HCT116 (cell line): ENCODE results near the gene MIDN. TPM values are rescaled to one million over a fixed set of nuclear protein-coding genes. Genes with fewer than 3 reads are reported as not detected.

Experiments
- ATAC-seq: fragments of 200-7000 bp; cut with Tn5 transposase; 2 replicates; pipeline ENCODE4 v1.9.1; 2020; ENCODE audit warnings: mild to moderate bottlenecking, moderate library complexity
- BruUV-seq: library from RNA; stranded (reverse); fragments of 400-500 nt; replicated peaks from 2 replicates; lab custom pipeline; 2021; lab: Mats Ljungman, UMichigan
- CTCF ChIA-PET: fragments of 300-600 bp; sonication (Branson Sonifier 250); formaldehyde crosslinking; loops from one replicate; lab custom pipeline; 2021; ENCODE audit warnings: antibody characterized with exemption; lab: Charles Lee
- POLR2A ChIA-PET: fragments of 300-600, 350-600 bp; sonication (Branson Sonifier 250); formaldehyde crosslinking; loops from one replicate; lab custom pipeline; 2021; ENCODE audit warnings: antibody characterized with exemption; lab: Charles Lee
- RAD21 ChIA-PET, 2 experiments: fragments of 300-600 bp; sonication (Branson Sonifier 250); formaldehyde crosslinking; loops; one replicate each; lab custom pipeline; 2023; ENCODE audit warnings: low total read pairs in 2 of 2; ENCODE audit not compliant: uncharacterized antibody in 2 of 2, unreplicated experiment in 2 of 2, low non-redundant PET in 1 of 2; lab: Charles Lee
- DNase-seq: peaks from one replicate; pipeline ENCODE4 v3.0.0-alpha.2; 2010; ENCODE audit warnings: low read depth, low spot score
- H2AFZ ChIP-seq: fragments of 200-600 bp; shearing (Covaris generic), sonication (generic); 2 replicates; pipeline ENCODE4 v1.6.1; 2017; ENCODE audit warnings: low read depth, mixed run types, mixed read lengths, antibody characterized with exemption, low read length; ENCODE audit not compliant: poor library complexity, severe bottlenecking
- H3K27ac ChIP-seq: 2 replicates; pipeline ENCODE4 v1.5.1; 2012; ENCODE audit warnings: low read depth, low read length
- H3K27me3 ChIP-seq: fragments of 200-600 bp; sonication (generic); 2 replicates; pipeline ENCODE4 v1.6.1; 2016; ENCODE audit warnings: mixed run types, low read length, mixed read lengths; ENCODE audit not compliant: insufficient read depth
- H3K36me3 ChIP-seq, 2 experiments: fragments of 200-500 bp in 1 of 2; fragments of 200-600 bp in 1 of 2; sonication (Bioruptor generic) in 1 of 2; sonication (generic) in 1 of 2; 2 replicates each; pipeline versions ENCODE4 v1.5.1 to v1.6.1; 2014 to 2016; ENCODE audit warnings: low read length in 2 of 2, inconsistent platforms in 1 of 2, mixed read lengths in 1 of 2, mixed run types in 1 of 2; ENCODE audit not compliant: insufficient read depth in 2 of 2, control insufficient read depth in 1 of 2
- H3K4me1 ChIP-seq, 2 experiments: fragments of 200-600 bp in 1 of 2; sonication (generic) in 1 of 2; 2 replicates each; pipeline versions ENCODE4 v1.5.1 to v1.6.1; 2012 to 2017; ENCODE audit warnings: low read length in 2 of 2, inconsistent platforms in 1 of 2, mild to moderate bottlenecking in 1 of 2, mixed read lengths in 1 of 2, mixed run types in 1 of 2, moderate library complexity in 1 of 2; ENCODE audit not compliant: insufficient read depth in 2 of 2, control insufficient read depth in 1 of 2
- H3K4me2 ChIP-seq: fragments of 200-600 bp; sonication (generic); 2 replicates; pipeline ENCODE4 v1.6.1; 2017; ENCODE audit warnings: mixed run types, low read length, mixed read lengths
- H3K4me3 ChIP-seq, 2 experiments: fragments of 200-600 bp in 1 of 2; sonication (generic) in 1 of 2; replicated peaks in 1 of 2; 2 replicates each; pipeline ENCODE4 v1.5.1; 2011 to 2016; ENCODE audit warnings: low read length in 2 of 2, control low read depth in 1 of 2, low read depth in 1 of 2, mild to moderate bottlenecking in 1 of 2, mixed read lengths in 1 of 2, mixed run types in 1 of 2
- H3K79me2 ChIP-seq: fragments of 200-600 bp; sonication (generic); 2 replicates; pipeline ENCODE4 v1.6.1; 2017; ENCODE audit warnings: mild to moderate bottlenecking, mixed run types, low read length, moderate library complexity, mixed read lengths; ENCODE audit not compliant: insufficient read depth
- H3K9ac ChIP-seq: fragments of 200-600 bp; sonication (generic); 2 replicates; pipeline ENCODE4 v1.6.1; 2016; ENCODE audit warnings: low read length, mixed read lengths
- H3K9me2 ChIP-seq: fragments of 200-600 bp; sonication (generic), shearing (Covaris generic); 2 replicates; pipeline ENCODE4 v1.6.1; 2017; ENCODE audit warnings: mixed run types, mild to moderate bottlenecking, moderate library complexity; ENCODE audit not compliant: insufficient read depth
- H3K9me3 ChIP-seq, 2 experiments: fragments of 200-500 bp in 1 of 2; fragments of 200-600 bp in 1 of 2; sonication (Bioruptor generic) in 1 of 2; sonication (generic) in 1 of 2; 2 replicates each; pipeline ENCODE4 v1.6.1; 2014 to 2017; ENCODE audit warnings: low read length in 2 of 2, mixed read lengths in 2 of 2, inconsistent platforms in 1 of 2, low read depth in 1 of 2, mild to moderate bottlenecking in 1 of 2, mixed run types in 1 of 2, moderate library complexity in 1 of 2; ENCODE audit not compliant: control insufficient read depth in 1 of 2, insufficient read depth in 1 of 2
- H4K20me1 ChIP-seq: fragments of 200-600 bp; sonication (generic), shearing (Covaris generic); 2 replicates; pipeline ENCODE4 v1.6.1; 2017; ENCODE audit warnings: mixed run types, mild to moderate bottlenecking, moderate library complexity; ENCODE audit not compliant: insufficient read depth
- ATF3 ChIP-seq: IDR thresholded peaks from 2 replicates; pipeline ENCODE4 v1.6.1; 2012
- CBX3 ChIP-seq: IDR thresholded peaks from 2 replicates; pipeline ENCODE4 v1.6.1; 2012; ENCODE audit warnings: low read depth
- CEBPB ChIP-seq: IDR thresholded peaks from 2 replicates; pipeline ENCODE4 v1.6.1; 2012; ENCODE audit warnings: low read depth
- EGR1 ChIP-seq: IDR thresholded peaks from 2 replicates; pipeline ENCODE4 v1.6.1; 2012; ENCODE audit warnings: low read depth
- EZH2phosphoT487 ChIP-seq: fragments of 200-600 bp; IDR thresholded peaks from 2 replicates; pipeline ENCODE4 v1.6.1; 2018; ENCODE audit warnings: antibody characterized with exemption, borderline replicate concordance
- JUND ChIP-seq: IDR thresholded peaks from 2 replicates; pipeline ENCODE4 v1.6.1; 2012
- POLR2AphosphoS5 ChIP-seq: IDR thresholded peaks from 2 replicates; pipeline ENCODE4 v1.6.1; 2011; ENCODE audit warnings: mild to moderate bottlenecking, low read depth, low read length, moderate library complexity
- RAD21 ChIP-seq: IDR thresholded peaks from 2 replicates; pipeline ENCODE4 v1.6.1; 2012; ENCODE audit warnings: low read depth, mild to moderate bottlenecking
- SIN3A ChIP-seq: IDR thresholded peaks from 2 replicates; pipeline ENCODE4 v1.6.1; 2012; ENCODE audit warnings: low read depth
- SP1 ChIP-seq: IDR thresholded peaks from 2 replicates; pipeline ENCODE4 v1.6.1; 2012; ENCODE audit warnings: low read depth
- TCF7L2 ChIP-seq: IDR thresholded peaks from 2 replicates; pipeline ENCODE4 v1.7.0; 2011; ENCODE audit warnings: borderline replicate concordance, inconsistent platforms; ENCODE audit not compliant: insufficient read depth, insufficient read length; ENCODE audit errors: extremely low read depth
- ZFX ChIP-seq: fragments of 450-650 bp; IDR thresholded peaks from 2 replicates; pipeline ENCODE4 v1.6.1; 2017
- ZNF274 ChIP-seq: fragments of 200-500 bp; sonication (Bioruptor generic); IDR thresholded peaks from 2 replicates; pipeline ENCODE4 v1.6.1; 2014; ENCODE audit warnings: mild to moderate bottlenecking, low read depth, low read length, inconsistent platforms
- intact Hi-C: fragments of 100-400 bp; cut with micrococcal nuclease; formaldehyde crosslinking; loops from 2 replicates; pipeline ENCODE4 v1.10.0; 2022
- total RNA-seq: library from RNA; stranded (reverse); gene quantifications from one replicate; pipeline ENCODE4 v1.2.1, GENCODE V29; 2021; ENCODE audit not compliant: unreplicated experiment

MIDN gene
- total RNA-seq, 1 experiment from 2014 or later: 146 TPM

GRCh38 chr19:1291761-1292418 lies 43.5 kb downstream of the MIDN start:
- Histone ChIP-seq H3K4me3 (no peak overlapping the region), H3K27me3 (no peaks in the 10 kb centered on the region), H3K4me2 (peak overlapping the region; percentile 21; the same call in 1 of the 2 replicates), H3K27ac (no peak overlapping the region; the same call in 1 of the 2 replicates), H3K4me1 (peaks cover 12 to 23% of the 10 kb centered on the region in 2 experiments), H4K20me1 (no peaks in the 10 kb centered on the region), H3K9me3 (no peaks in the 10 kb centered on the region), H2AFZ (no peak overlapping the region), H3K36me3 (no peaks in the 10 kb centered on the region), H3K9ac (no peak overlapping the region), H3K9me2 (no peaks in the 10 kb centered on the region), H3K79me2 (no peaks in the 10 kb centered on the region)
- POLR2A ChIA-PET: interaction anchor here (0.6 to 0.7 kb wide), 2 partner anchors 26 to 43 kb away, joined by 4 to 6 read pairs; no protein-coding TSS in a partner anchor
- intact Hi-C loops: no loop called here
- RAD21 ChIA-PET: no interaction called here
- CTCF ChIA-PET: no interaction called here
- BruUV-seq: no TSS peak
- ATAC-seq: no peak
- DNase-seq: no peak
- TF ChIP-seq CEBPB (no peak), ZNF274 (no peak), JUND (no peak), TCF7L2 (no peak), CBX3 (no peak), RAD21 (no peak), EZH2phosphoT487 (no peak), SIN3A (no peak), ZFX (no peak), ATF3 (no peak), SP1 (no peak), POLR2AphosphoS5 (no peak), EGR1 (no peak)
- TF ChIP-seq, all 23 proteins: peak for 0
